HG03108 (cell line): ENCODE measurements around the gene PHYKPL.
"Not testable (repeated sequence)": the region's sequence is repeated elsewhere in the genome, so short reads cannot be mapped to it uniquely, and the experiment has no call there.

ENCODE experiments used
- ATAC-seq: cut with Tn5 transposase; IDR thresholded peaks from one replicate; pipeline ENCODE4 v1.9.1; 2021; ENCODE audit warnings: moderate library complexity; ENCODE audit not compliant: unreplicated experiment

The PHYKPL gene

GRCh38 chr5:178265746-178266145, 33.1 kb upstream of the PHYKPL start:
- no peak for ATAC-seq

DNA sequence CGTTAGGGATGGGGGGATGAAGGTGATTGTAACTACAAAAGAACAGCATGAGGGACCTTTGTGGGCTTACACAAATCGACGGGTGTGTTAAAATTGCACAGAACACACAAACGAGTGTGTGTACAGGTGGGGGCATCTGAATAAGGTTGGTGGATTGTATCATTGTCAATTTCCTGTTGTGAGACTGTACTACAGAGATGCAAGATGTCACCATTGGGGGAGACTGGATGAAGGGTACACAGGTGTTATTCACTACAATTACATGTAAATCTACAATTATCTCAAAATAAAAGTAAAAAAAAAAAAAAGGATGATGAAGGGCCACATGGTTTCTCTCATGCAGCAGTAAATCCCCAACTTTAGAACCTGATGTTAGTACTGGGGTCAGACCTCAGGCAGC, 31.4 kb upstream of the PHYKPL start:
- ATAC-seq, result no peak

DNA sequence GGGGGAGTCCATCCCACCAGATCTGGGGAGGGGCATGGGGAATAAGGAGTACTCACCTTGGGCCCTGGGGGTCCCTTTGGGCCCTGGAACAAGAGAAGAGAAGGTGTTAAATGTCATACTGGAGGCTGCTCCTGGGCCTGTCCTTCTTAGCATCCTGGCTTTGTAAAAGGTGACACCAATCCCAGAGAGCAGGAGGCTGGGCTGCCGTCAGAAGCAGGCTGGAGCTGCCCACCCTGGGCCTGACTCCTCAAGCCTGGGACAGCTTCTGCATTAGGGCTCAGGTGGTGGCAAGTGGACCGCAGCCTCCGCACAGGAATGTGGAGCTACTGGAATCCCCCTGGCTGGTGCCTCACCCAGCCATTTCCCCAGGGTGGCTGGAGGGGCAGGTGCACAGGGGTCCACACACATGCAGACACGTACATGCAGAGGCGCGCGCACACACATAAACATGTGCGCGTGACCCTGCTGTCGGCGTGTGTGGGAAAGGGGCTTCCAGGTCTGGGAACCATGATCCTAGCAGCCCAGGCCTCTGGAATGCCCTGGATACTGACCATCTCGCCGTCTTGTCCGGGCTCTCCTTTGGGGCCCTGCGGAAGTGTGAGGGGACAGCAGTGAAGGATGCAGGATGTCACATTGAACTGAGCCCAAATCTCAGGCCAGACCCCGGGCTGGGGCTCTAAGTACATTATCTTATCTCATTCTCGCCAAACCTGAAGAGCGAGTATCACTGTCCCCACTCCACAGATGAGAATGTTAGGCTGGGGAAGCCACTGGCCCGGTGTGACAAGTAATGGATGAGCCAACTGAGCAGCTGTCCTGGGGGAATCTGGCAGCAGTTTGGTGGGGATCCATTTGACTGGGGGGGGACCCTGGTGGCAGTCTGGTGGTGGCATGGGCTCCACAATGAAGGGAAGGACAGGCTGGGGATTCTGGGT, 29.3 kb upstream of the PHYKPL start:
- no peak for ATAC-seq

DNA sequence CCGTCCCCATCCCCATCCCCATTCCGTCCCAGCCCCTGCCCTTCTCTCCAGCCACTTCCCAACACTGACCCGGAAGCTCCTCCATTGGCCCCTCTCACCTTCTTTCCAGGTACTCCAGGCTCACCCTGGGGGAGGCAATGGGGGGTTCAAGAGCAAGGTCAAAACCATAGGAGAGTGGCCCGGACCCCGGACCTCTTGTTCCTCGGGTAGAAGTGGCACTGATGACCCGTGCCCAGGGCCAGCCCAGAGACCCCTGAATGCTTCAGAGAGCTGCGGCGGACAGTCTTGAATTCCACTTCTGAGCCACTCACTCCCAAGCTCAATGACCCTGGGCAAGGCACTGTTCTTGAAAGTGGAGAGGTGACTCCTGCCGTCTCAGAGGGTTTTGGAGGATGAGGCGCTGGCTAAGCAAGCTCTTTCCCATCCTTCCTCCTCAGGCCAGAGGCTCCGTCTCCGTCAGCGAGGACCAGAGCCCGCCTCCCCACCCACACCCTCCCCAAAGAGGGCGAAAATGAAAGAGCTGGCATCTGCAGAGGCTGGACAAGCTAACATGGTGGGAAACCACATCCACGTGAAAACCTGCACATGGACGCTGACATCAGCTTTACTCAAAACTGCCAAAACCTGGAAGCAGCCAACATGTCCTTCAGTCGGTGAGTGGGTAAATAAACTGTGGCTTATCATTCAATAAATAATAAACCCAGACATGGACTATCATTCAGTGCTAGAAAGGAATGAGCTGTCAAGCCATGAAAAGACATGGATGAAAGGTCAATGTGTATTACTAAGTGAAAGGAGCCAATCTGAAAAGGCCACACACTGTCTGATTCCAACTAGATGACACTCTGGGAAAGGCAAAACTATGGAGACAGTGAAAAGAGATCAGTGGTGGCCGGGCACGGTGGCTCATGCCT, 27.3 kb upstream of the PHYKPL start:
- ATAC-seq, result no peak

DNA sequence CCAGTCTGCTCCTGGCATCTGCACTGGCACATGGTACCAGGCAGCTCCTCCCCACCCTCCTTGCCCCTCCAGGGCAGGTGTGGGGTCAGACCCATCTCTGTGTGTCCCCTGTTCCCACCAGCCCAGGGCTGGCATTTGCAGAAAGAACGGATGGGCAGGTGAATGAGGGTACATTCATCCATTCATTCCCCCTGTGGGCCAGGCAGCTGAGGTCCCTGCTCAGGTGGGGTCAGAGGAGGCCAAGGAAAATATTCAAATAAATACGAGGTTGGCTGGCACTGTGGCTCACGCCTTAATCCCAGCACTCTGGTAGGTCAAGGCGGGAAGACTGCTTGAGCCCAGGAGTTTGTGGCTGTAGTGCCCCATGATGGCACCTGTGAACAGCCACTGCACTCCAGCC, 25.0 kb upstream of the PHYKPL start:
- no peak for ATAC-seq

DNA sequence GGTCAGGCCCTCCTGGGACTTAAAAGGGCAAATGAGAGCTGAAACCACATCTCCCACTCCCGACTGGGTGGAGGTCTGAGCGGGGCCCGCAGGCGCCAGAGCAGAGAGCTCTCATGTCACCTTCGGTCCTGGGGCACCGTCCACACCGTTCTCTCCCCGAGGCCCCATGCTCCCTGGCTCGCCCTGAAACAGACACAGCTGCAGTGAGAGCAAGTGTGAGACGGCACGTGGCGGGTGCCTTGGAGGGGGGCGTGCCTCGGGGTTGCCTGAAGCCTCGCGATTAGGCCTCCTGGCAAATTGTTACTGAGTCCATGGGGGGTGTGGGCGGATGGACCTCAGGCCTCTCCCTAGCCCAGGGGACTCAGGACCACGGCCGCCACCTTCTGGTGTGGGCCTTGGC, 24.1 kb upstream of the PHYKPL start:
- ATAC-seq, result no peak

- ATAC-seq, result not testable (repeated sequence)
Observed at GRCh38 chr5:178253632-178254031, 21.0 kb upstream of the PHYKPL start.

DNA sequence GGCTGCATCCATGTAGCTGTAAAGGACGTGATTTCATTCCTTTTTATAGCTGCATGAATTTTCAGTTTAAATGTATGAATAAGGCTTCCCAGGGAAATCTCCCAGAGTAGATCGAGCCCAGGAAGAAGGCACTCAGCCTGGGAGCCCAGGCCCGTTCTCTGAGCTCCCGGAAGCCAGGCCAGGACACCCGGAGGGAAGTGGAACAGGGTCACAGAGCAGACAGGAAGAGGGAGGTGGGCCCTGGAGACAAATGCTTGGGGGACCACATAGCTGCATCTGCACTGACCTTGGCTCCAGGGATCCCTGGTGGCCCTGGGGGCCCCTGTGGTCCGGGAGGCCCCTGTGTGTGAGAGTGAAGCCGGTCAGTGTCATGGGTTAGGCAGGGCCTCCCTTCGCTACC, 19.7 kb upstream of the PHYKPL start:
- ATAC-seq, result no peak

DNA sequence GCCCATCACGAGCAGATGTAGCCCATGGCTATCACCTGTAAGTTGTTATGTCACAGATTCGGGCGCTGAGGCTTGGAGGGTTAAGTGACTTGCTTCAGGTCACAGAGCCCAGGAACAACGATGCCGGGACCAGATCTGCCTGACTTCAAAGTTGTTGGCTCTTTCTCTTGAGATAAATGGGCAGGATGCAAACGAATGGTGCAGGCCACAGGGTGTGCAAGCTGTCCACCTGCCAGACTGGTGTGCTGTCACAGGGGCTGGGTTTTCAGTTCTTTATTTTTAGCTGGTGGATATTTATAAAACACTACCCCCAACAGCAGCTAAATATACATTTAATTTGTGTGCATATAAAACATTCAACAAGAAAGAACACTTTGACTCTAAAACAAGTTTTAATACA, 17.7 kb upstream of the PHYKPL start:
- ATAC-seq, result no peak

GRCh38 chr5:178249191-178249989, 16.8 kb upstream of the PHYKPL start:
- ATAC-seq, result no peak

DNA sequence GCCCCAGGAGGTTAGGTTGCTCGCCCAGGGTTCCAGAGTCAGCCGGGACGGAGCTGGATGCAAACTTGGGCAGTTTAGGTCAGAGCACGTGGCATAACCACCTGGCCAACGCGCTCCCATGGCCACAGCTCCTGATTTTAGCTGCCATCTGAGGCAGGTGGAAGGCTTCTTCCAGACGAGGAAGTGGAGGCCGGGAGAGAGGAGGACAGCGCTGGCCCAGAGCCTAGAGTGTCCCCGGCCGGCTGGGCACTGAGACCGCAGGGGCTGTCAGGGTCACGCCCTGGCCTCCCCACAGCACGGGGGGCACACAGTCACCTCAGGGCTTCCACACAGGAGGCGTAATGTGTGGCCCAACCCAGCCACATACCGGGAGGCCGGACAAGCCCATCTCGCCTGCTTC, 16.1 kb upstream of the PHYKPL start:
- ATAC-seq, result no peak

- ATAC-seq, result no peak
Observed at GRCh38 chr5:178247481-178248456, 15.2 kb upstream of the PHYKPL start.

DNA sequence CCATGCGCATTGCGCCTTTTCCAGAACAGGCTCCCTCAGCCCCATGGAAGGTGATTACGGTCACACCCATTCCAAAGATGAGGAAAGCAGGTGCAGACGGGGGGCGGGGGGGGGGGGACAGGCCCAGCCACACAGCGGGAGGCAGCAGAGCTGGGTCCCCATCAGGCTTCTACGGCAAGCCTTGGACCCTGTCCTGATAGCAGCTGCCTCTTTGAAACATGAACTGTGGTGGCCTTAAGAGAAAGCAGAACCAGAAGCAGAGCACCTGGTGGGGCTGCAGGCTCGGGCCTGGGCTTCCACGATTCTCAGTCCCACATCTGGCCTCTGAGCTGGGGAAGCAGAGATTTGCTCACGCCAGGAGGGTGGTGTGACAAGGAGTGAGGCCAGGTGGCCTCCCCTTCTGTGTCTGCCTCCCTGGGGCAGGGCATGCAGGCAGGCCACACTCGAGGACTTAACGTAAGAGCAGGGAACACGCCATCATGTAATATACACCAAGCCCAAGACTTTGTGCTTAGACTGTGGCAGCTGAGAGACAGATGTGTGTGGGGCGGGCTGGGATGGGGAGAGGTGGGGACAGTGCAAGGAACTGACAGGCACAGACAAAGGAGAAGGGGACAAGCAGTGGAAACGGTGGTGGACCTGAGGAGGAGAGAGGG, 14.2 kb upstream of the PHYKPL start:
- no peak for ATAC-seq

GRCh38 chr5:178245389-178245788, 12.8 kb upstream of the PHYKPL start:
- ATAC-seq, result no peak

DNA sequence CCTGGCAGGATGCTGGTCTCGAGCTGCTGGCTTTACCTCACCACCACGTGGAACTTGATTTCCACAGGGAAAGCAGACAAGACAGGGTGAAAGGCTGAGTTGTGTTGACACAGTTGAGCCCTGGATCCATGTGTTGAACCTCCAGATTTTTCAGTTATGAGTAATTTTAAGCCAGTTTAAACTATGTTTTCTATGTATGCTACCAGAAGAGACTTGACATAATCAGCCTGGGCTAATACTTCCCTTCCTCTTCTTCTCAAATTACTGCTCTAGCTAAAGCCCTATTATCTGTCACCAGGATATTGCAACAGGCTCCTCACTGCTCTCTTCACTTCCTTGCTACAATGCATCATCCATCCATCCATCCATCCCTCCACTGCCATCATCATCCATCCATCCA, 12.0 kb upstream of the PHYKPL start:
- ATAC-seq, result no peak

DNA sequence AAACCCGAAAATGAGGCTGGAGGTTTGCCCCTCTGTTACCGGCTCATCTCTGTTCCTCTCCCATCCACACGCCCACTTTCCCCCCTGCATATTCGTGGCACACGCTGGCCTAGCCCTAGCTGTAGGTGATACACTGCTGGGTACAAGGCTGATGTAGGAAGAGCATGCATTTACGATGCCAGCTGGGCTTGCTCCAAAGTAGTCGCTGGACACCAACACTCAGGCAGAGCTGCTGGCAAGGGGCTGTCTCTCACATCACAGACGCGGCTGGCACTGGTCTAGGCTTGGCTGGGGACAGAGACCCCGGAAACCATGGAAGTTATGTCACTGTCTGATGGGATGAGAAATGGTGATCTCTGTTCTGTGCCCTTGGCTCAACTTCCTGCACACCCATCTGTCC, 9.8 kb upstream of the PHYKPL start:
- ATAC-seq, result no peak

DNA sequence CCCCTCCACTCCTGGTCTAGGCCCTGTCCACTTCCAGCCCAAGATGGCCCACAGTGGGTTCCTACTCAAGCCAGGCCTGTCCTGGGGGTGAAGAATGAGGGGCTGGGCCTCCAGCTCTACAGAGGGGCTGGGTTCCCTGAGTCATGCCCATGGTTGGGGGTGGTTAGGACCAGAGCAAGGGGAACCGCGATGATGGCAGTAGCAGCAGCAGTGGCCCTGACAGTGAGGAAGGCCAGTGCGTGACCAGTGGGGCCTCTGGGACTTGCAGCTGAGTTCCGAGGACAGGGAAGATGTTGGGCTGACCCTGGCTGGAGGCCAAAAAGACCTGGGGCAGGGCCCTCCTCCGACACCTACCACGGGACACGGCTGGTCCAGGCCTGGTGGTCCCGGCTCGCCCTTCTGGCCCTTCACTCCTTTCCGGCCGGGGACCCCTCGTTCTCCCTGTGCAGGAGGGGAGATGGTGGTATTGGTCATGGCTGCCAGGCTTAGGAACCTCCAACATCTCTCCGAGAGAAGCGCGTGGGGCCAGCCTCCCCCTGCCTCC, 9.2 kb upstream of the PHYKPL start:
- ATAC-seq, result no peak

DNA sequence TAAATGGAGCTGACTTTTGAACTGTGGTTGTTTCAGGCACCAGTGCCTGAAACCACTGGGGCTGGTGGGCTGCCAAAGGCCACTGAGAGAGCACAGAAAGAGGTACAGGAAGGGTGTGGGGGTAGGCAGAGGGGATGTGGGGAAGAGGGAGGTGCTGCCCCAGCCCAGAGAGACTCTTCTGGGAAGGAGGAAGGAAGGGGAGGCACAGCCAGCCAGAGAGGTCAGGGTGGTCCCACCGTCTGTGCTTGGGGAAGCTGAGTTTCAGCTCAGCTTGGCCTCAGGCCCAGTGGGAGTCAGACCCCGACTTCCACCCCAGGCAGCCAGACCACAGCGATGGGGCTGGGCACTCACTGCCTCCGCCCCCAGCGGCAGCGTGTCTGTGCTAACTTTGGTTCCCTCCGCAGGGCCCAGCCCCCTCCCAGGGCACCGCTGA, 8.6 kb upstream of the PHYKPL start:
- no peak for ATAC-seq

DNA sequence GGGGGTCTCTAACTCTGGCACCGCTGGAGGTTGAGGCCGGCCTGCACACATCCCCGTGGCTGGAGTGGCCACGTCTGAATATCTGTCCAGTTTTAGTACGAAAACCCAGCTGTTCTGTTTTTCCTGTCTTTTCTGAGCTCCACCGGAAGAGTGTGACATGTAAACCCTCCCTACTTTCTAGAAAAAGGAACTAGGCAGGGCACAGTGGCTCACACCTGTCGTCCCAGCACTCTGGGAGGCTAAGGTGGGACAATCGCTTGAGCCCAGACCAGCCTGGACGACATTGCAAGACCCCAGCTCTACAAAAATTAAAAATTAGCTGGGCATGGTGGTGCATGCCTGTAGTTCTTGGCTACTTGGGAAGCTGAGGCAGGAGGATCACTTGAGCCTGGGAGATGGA, 8.2 kb upstream of the PHYKPL start:
- ATAC-seq, result no peak
